COLO668 (cell line): ENCODE results near the gene NDUFV2.

ENCODE experiments used
- DNase-seq: peaks from one replicate; lab custom pipeline; 2025; ENCODE audit not compliant: unreplicated experiment; lab: John Stamatoyannopoulos, UW

Gene NDUFV2

DNA sequence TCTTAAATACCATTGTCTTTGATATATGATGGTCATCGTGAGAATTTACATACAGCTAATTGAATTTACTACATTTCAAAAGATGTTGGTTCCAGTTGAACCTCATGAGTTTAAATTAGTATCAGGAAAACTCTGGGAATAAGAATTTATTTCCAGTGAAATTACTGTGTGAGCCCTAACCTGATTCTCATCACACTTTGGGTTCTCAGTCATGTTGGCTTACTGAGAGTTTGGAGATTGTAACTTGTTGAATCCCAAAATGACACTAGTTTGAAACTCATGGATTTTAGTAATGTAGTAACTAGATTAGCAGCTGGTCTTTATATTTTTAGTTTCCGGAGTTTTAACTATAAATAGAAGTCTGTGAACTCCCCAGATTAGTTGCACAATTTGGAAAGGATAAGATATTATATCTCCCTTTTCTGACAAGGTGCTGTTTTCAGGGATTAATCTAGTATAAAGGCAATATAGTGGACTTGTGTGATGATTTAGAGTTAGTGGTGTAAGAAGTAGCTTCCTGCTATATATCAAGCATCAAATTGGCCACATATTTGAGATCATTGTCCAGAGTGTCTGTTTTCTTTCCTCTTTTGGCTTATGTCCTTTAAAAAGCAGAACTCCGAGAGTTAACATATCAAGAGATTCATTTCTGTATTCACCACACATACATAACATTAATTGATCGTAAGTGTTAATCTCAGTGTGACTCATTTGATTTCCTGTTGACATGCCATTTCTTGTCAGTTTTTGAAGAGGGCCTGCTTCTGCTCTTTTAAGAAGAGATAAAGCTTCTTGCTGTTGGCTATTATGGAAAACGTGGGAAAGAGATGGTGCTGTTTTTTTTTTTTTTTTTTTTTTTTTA is 15.7 kb downstream of the NDUFV2 start:
- no peak for DNase-seq

DNA sequence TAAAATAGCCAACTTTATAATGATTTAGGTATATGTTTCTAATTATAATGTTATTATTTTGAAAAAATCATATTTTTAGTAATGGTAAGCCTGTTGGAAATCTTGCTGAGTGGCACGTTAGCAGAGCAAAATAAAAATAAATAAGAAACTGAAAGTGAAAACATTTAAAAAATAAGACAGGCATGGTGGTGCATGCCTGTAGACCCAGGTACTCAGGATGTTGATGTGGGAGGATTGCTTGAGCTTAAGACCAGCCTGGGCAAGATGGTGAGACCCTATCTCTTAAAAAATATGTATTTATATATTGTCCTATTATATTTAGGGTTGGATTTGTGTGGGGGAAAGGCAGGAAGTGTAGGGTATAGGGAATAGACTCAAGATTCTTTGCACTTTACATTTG is 18.3 kb downstream of the NDUFV2 start:
- DNase-seq, result no peak

DNA sequence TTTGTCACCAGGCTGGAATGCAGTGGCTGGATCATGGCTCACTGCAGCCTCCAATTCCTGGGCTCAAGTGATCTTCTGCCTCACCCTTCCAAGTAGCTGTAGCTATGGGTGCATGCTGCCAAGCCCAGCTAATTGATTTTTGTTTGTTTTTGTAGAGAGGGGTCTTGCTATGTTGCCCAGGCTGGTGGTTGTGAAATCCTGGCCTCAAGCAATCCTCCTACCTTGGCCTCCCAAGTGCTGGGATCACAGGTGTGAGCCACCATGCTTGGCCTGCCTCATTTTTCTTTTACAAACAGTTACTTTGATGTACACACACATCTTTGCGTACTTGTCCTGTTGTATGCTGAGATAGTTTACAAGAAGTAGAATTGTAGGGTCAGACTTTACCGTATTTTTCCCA is 21.0 kb downstream of the NDUFV2 start:
- no peak for DNase-seq

DNA sequence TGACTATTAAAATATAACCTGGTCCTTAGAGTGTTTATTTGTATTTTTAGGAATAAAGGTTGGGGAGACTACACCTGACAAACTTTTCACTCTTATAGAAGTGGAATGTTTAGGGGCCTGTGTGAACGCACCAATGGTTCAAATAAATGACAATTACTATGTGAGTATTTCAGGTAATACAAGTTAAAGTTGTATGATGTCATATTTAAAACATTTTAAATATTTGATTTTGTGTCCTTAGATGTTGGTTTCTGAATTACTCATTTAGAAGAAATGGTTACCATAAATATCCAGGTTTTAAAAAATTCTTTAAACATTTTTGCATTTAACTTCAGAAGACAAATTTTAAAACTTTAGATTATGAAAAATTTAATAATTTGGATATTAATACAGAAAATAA is 22.3 kb downstream of the NDUFV2 start:
- DNase-seq, result no peak

DNA sequence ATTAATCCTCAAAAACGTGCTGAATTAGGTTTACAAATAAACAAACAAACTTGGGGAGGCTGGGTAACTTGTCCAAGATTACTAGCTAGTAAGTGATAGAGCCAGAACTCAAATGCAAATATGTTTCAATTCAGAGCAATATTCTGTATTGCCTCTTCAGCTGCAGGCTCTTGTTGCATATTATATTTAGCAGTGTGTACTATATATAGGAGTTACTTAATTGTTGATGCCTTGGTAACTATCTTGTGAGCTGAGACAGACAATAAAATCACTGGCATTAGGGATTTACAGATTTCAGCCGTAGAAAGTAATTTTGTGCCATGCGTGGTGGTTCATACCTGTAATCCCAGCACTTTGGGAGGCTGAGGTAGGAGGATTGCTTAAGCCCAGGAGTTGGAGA is 23.8 kb downstream of the NDUFV2 start:
- no peak for DNase-seq

DNA sequence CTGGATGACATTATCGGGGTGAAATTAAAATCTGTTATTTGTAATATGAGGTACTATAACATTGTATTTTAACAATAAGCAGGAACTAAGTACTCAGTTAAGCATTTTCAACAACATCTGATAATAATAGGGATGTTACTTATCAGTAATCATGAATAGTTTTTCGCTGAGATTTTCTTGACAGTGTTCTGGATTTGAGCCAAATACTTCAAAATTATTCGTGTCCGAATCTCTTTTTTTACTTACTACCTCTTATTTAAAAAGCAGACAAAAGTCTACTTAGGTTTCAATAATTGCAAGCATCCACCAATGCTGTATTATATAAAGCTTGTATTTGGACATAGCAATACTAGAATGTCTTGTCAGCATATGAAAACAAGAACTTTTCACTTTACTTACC is 27.7 kb downstream of the NDUFV2 start:
- DNase-seq, result no peak

DNA sequence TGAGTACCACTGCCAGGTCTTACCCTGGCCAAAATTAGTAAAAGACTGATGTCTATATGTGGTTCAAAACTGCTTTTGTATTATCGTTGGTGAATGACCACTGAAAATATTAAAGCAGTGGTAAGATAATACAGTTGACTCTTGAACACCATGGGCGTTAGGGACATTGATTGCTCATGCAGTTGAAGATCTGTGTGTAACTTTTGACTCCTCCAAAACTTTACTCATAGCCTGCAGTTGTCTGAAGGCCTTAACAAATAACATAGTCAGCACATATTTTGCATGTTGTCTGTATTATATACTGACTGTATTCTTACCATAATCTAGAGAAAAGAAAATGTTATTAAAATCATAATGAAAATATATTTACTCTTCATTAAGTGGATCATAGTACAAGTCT is 28.3 kb downstream of the NDUFV2 start:
- no peak for DNase-seq

DNA sequence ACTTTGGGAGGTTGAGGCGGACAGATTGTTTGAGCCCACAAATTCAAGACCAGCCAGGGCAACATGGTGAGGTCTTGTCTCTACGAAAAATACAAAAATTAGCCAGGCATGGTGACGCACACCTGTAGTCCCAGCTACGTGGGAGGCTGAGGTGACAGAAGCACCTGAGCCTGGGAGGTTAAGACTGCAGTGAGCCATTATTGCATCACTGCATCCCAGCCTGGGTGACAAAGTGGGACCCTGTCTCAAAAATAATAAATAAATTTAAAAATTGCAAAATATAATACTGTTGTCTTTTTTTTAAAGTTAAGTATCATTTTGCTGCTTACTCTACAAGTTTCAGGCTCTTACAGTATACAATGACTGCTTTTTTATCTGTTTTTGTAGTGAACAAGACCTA is 30.1 kb downstream of the NDUFV2 start:
- no peak for DNase-seq

DNA sequence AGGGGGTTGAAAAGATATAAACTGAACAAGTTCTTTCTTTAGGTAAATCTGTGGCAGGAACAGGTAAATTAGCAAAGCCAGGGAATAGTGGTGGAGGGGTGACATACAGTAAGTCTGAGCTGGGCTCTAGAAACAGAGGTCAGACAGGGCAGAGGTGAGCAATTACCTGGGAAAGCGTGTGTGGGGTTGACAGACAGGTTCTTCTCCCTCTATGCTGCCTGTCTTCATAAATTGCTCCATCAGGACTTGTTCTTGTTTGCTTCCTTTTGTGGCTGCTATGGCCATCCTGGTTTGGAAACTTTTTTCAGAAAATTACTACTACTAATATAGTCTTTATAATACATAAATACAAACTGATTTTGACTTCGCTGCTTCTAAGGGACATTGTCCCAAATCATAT is 30.7 kb downstream of the NDUFV2 start:
- no peak for DNase-seq

DNA sequence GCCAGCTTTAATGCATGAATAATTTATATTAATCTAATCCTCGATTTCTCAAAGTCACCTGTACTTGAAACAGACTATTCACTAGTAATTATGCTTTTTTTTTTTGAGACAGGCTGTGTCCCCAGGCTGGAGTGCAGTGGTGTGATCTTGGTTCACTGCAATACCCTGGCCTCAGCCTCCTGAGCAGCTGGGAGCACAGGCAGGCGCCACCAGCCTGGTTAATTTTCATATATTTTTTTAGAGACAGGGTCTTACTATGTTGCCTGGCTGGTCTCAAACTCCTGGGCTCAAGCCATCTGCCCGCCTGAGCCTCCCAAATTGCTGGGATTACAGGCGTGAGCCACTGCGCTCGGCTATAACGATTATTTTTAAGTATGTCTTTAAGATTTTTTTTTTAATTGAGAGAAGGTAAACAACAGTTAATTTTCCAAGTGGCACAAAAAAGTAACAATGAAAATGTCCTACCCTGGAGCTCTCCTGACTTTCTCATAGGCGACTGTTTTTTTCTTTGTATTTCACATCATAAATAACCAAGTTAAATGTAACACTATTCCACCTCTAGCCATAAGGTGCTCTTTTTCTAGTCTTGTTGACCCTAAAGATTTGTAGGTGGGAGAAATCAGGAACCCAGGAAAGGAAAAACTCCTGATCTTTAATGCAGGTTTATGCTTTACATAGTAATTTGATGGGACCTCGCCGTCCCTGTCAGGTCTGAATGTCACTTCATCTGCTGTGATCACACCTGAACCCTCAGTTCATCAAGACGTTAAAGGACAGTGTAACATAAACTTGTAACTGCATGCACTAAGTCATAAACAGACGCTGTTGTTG is 32.8 kb downstream of the NDUFV2 start:
- DNase-seq, result no peak

DNA sequence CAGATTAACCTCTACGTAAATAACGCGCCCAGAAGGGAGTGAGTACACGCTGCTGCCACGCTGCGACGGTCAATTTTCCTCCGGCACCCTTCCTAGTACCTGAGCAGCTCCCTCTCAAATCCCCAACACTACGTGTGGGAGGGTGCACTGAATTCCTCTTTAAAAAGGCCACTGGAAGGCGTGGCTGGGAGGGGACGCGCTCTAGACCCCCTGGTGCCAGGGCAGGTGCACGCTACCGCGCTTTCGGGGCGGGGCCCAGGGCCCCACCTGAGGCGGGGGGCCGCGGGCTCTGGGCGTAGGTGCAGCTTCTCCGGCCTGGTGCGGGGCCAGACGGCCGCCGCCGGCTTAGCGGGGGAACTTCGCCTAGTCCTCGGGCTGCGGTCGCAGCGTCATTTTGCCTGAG is 33.4 kb downstream of the NDUFV2 start:
- DNase-seq, result peak; percentile 89

DNA sequence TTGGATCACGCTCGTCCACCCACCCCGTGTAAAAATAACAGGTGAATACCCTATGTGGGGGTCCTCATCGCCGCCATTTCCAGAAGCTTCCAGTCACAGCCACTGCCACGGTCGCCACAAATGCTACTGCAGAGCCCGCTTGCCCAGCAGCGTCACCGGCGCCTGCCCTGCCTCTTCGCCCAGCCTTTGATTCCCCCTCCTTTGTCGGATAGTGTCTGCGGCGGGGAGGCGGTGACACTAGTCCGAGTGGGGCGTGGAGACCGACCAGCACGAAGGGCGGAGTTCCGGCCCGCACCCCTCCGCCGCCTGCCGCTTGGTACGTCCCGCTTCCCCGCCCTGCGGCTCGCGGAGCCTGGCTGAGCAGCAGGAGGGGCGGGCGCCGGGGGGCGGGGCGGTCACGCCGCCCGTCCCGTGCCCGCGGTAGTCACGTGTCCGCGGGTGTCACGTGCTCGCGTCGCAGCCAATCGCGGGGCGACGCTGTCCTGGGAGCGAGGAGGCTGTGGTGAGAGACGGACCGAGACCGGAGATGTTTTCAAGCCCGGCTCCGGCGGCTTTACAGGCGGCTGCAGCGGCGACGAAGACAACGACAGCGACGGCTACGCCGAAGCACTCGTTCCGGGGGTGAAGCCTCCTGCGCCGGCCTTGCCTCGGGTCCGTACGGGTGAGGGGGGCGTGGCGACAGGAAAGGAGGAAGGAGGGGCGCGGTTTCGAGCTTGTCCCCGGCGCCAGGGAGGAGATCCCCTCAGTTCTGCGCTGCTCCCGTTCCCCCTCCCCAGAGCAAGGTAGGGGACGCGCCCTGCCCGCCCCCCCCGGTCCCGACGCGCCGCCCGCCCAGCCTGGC is 34.0 kb downstream of the NDUFV2 start, which contains the start of gene ANKRD12:
TSS of gene ANKRD12 (plus strand) at position 467 of the 841 bp plus-strand sequence. CDS start 45,652 bp downstream, outside the sequence.
- peak; percentile 99 for DNase-seq

DNA sequence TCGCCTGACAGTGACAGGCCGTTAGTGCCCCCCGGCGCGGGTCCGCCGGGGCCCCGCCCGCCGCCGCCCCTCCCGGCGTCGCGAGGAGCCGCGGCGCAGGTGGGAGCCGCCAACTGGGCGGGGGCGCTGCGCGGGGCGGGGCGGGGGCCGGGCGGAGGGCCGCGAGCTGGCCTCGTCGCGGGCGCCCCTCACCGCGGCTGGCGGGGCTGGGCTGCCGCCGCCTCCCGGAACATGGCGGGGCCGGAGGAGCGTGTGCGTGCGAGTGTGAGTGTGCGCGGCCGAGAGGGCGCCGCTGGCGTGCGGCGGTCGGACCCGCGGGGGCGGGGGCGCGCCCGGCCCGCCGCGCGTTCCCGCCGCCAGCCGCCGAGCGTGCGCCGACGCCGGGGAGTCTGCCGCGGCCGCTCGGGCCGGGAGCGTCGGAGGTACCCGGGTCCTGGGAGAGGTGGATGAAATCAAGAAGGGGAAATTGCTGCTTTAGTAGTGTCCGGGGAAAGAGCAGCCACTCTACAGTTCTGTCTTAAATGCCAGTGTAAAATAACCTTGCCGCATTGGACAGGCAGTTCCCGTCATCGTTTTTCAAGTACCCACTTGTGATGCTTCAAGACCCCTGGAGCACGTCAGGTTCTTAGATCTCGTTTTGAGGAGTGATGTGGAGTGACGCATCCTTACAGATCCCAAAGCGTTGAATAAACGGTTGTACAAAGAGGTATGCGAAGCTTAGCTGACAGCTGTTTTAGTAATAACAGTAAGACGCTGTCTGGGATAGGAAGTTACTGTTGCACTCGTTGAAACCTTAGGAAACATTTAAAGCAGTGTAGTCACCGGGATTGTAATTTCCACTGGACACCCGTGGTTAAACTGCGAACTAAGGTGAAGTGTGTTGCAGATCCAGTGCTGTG is 34.9 kb downstream of the NDUFV2 start:
- DNase-seq, result peak; percentile 91

DNA sequence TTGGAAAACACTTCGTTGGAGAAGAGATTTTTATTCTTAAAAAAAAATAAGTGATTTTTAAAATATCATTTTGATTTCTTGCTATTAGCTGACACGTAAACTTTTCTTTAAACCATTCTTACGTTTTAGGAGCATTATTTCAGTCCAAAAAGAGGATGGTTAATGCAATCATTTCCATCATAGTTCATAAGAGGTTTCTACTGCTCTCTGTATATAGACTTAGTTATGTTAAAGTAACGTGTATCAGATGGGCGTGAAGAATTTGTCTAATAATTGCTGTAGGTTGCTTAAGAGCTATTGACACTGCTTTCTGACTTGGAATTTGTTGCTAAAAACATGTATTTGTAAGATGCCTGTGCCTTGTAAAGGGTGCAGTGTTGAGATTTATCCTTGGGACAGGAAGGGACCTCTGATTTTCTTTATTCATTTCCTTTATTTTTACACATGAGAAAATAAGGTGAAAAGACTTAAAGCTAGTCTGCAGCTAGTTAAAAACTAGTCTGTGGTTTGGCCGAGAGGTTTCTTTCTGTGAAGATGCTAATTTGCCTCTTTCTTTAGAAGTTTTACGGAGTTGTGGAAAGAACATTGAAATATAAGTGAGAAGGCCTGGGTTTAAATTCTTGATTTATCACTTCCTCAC is 37.0 kb downstream of the NDUFV2 start:
- no peak for DNase-seq

DNA sequence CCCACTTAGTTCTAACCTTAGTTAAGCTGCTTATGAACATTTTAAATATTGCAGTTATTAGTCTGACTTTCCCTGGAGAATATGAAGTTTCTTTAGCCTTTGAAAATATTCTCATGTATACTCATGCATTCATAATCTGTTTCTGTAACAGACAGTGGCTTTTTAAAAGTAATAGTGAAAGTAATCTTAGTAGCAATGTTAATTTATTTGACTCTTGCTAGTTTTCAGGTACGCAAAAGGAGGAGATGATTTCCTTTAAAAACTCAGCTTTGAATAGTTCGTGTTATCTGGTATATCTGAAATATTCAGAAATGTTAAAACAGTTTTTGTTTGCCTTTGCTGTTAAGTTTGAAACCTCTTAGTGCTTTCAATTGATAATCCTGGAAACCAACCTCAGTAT is 37.9 kb downstream of the NDUFV2 start:
- no peak for DNase-seq

DNA sequence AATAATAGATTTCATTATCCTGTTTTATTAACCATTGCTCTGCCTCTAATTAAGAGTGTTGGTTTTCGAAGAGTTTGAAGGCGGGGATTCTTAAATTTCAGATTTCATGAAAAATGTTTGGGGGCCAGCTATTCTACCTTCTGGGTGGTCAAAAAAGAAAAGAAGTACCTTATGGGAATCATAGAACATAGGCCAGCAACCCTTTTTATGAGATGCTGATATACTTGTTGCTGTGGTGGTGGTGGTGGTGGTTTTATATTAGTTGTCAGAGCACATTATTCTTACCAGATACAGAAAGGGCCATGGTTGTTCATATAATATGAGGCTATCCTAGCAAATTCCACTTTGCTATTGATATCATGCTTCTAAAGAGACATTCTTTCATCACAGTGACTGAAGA is 38.5 kb downstream of the NDUFV2 start:
- no peak for DNase-seq

DNA sequence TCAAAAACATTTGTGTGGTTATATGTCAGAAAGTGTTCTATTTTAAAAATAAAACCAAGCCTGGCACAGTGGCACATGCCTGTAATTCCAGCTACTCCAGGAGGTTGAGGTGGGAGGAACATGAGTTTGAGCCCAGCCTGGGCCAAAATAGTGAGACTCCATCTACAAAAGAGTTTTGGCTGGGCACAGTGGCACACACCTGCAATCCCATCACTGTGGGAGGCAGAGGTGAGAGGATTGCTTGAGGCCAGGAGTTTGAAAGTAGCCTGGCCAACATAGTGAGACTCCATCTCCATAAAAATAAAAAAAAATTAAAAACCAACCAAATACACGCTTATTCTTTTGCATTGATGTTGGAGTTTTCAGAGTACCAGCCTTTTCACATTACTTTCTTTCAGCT is 43.7 kb downstream of the NDUFV2 start:
- DNase-seq, result no peak

DNA sequence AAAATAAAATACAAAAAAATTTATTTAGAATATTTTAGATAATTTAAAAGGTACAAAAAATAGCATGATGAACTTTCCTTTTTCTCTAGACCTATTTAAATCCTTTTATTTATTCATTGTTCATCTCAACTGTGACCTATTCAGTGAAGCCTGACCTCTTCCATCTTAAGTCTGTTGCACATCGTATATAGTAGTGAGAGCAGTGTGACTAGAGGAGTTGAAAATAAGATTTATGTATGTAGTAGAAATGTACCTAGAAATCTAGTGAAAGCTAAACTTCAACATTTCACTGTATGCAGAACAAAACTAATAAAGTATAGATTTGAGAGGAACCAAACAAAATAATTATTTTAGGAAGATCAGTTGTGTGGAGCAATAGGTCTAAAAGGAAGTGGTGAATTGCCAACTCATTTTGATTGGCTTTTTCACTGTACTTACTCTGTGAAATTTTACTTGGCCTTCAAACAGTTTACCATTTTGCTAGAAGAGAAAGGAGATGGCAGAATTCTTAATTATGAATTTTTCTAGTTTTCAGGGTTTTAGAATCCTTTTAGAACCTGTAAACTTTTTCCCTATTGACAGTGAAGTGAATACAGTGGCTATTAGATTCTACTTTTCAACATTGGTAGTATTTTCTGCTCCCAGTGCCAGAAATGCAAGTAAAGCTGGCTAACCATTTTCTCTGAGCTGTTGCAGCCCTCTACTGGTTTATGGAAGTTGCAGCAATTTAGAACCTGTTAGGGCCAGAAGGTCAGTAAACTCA is 45.1 kb downstream of the NDUFV2 start:
- peak; percentile 9 for DNase-seq

DNA sequence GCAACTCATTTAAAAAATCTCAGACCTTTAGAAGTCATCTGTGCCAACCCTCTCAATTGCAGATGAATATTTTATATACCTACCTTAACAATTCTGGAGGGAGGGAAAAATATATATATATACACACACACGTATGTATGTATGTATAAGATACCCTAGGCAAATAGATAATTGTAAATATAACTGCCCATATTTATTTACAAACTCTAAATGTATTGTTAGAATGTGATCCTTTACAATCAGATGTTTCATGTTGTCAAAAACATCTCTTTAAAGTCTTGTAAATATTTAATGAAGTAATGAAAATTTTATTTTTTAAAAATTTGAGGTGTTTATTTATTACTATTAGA is 45.7 kb downstream of the NDUFV2 start:
- DNase-seq, result no peak
